ENCODE measurements around the gene KLHL34.

Gene KLHL34, protein sequence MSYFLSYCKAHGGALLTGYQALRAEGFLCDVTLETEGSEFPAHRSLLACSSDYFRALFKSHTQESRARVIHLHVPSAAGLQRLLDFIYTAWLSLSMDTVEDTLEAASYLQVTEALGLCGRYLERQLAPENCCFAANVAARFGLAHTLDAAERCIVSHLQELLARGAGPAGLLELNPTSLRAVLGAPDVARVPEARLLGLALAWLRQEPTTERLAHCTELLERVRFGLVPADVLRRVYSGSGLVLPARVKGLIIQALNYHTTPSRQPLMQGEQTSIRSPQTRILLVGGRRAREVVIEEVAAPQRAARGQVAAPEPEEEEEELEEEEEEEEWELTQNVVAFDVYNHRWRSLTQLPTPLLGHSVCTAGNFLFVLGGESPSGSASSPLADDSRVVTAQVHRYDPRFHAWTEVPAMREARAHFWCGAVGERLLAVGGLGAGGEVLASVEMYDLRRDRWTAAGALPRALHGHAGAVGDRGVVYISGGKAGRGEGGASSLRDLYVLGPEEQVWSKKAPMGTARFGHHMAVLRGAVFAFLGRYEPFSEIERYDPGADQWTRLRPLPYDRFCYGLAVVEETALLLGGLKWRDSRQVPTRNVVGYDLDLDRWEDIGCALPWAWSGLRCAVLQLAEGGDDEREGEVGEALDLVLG

DNA sequence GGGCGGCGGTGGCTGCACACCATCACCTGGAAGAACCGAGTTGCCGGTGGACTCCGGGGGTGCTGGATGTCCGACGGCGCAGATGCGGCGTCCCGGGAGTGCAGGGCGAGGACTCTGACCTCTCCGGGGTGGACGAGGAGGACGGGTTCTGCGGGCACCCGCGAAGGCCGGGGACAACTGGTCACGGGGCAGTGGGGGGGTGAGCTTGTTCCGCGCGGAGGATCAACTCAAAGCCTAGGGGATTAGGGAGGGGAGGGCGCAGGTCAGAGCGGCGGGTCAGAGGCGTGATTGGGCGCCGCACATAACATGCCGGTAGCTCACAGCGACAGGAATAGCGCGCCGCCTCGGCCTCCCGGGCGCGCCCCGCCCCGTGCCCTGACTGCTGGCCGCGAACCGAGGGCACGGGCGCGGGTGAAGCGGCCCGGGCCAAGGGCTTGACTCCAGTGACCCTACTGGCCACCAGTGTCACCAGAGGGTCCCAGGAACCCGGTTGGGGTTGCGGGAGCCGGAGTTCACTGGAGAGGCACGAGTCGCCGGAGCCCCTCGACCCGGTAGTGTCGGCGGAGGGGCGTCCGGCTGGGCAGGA is at the start of gene KLHL34:
TSS of gene KLHL34 (minus strand) at position 179 of the 586 bp plus-strand sequence. CDS start 542 bp downstream, outside the sequence.
- DNase-seq (ENCODE audit: low read depth) = no peak

DNA sequence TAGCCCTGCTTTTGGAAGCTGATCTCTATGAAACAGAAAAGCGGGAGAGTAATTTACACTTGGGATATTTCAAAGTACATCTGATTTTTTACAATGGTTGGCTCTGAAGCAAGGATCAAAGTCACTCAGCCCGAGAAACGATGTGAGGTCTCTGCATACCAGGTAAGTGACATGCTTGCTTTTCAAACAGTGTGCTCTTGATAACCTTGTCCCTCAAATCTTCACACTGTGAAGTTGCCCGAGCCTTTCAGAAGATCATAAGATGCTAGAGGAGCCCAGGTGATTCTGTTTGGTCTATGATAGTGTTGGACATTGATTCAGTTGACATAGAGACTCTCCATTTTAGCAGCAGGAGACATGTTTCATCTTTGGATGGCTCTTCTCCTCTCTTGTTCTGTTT is 47.1 kb upstream of the KLHL34 start:
- no peak for DNase-seq (ENCODE audit: low read depth)

DNA sequence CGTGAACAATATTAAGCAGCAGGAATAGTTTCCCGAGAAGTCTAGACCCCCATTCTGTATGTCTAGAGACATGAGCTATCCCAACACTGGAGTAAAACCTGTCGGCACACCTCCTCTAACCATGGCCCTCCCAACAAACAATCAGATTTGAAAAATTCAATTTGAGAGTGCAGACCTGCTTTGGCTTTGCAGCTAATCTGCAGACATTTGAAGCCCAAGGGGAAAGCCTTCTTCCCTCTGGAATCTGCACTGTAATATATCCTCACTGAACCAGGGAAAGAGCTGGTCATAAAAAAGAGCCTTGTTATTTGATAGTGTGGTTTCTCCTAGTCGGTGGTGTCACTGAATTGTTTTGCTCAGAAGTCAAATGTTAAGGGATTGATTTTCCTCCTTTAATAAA is 44.6 kb upstream of the KLHL34 start:
- no peak for DNase-seq (ENCODE audit: low read depth)

DNA sequence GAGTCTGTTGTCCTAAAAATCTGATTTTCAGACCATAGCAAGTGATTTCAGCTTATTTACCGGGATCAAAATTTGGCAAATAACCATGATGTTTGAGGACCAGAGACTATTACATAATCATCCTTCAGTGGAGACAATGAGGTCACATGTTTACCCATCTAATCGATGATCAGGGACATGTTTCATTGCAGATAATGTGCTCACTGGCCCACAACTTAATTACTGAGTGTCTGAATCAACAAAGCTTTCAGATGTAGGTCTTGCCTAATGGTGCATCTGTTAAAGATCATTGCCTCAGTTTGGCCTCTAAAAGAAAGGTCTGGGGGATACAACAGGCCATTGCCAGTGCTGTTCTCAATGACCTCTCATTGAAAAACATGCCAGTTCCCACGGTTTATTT is 42.8 kb upstream of the KLHL34 start:
- no peak for DNase-seq (ENCODE audit: low read depth)

DNA sequence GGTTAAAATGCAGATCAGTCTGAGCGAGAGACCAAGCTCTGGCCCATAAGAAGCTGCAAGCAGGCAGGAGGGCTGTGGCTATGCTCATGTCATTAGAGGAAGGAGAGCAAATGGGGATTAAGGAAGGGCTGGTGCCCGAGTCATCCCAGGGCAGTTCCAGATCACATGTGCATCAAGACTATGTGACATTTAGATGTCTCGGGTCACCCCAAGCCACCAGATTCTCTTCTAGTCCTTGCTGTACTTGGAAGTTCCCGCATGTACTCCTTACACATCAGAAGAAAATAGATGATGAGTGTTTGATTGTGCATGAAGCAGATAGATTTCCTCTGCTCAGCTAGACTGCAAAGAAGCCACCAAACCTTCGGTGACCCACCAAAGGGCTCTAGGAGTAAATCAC is 42.1 kb upstream of the KLHL34 start:
- DNase-seq (ENCODE audit: low read depth) = no peak

DNA sequence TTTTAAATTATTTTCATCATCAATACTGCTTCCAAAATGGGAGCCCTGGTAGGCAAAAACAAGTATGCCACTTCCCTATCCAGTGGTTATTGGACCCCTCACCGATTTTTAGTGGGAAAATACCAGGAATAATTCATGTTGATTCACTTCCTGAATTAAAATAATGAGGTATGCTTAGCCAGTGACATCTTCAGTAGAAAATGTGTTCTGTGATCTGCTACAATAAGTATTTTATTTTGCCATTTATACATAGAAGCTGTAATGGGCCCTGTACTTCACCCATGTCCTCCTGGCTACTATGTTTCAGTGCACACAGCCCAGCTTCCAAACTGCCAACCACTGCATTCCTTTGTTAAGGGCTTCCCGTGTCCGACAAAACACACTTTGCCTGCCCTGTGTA is 41.0 kb upstream of the KLHL34 start:
- DNase-seq (ENCODE audit: low read depth) = no peak

DNA sequence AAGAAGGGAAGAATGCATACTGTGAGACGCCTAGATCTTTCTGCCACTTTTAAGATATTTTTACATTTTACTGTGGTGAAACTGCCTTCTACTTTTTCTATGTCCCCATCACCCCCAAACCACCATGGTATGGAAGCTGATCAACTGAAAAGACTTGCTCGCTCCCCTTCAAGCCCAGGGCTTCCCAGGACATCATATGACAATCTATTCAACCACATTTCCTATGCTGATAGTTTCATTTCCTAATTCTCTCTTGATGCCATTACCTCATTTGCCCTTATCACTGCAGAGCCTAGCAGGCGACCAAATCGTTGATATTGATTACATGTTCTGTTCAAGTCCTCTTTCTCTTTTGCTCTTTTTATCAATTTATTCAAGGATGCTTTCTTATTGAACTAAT is 40.1 kb upstream of the KLHL34 start:
- no peak for DNase-seq (ENCODE audit: low read depth)

DNA sequence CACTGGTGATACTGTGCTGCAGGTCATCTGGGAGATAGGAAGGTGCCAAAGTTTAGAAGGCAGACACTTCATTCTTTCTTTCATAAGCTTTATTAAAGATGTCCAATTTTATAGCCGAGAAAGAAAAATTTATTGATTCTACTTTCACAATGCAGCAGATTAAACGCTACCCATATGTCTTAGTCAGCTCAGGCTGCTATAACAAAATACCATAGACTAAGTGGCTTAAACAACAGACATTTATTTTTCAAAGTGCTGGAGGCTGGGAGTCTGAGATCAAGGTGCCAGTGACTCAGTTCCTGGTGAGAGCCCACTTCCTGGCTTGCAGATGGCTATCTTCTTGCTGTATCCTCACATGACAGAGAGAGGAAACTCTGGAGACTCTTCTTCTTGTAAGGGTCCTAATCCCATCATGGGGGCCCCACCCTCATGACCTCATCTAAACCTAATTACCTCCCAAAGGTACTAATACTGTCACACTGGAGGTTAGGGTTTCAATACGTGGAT is 33.4 kb upstream of the KLHL34 start:
- DNase-seq (ENCODE audit: low read depth) = no peak

DNA sequence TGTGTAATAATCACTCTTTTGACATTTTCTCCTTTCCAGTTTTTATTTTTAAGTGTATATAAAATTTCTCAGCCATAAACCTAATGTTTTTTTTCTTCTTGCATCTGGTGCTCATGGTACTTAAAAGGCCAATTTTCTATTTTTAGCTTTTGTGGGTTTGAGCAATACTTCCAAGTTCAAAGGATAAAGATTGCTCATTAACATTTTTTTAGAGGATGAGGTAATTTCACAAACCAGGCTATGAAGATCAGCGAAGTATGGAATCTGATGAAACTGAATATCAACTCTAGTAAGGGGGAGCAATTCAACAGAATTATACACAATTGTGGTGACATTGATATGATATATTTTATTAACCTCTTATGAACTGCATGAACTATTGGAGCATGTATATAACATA is 25.8 kb upstream of the KLHL34 start:
- no peak for DNase-seq (ENCODE audit: low read depth)

DNA sequence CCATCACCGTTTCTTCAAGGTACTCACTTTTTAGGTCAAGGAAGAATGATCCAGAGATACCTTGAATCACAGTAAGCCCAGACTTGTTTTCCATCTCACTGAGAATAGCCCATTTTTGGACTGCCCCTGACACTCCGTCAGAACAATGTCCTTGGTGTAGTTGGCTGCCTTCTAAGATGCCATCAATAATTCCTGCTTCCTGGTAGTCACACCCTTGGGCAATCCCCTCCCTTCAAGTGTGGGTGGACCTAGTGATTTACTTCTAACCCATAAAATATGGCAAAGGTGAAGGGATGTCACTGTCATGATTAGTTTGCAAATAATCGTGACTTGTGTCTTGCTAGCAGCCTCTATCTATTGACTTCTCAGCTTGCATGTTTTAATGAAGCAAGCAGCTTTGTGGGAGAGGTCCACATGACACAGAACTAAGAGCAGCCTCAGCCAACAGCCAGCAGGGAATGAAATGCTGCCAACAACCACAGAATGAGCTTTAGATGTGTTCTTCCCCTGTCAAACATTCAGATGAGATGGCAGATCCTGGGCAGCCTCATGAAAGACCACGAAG is 20.0 kb upstream of the KLHL34 start:
- DNase-seq (ENCODE audit: low read depth) = no peak

DNA sequence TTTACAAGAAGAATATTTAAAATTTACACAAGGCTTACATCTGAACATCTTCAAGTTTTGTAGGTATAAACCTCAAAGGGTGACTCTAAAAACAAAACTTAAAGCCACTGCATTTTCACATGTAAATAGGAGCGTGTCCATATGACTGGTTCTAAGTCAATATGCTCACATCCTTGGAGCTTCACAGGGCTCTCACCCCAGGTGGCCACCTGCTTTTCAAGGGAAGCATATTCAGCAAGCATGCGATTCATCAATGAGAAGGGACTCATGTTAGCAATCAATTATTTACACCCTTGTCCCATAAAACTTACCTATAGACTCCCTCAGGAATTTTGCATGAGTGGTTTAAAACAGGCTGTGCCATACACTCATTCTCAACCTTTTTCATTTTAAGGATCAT is 17.8 kb upstream of the KLHL34 start:
- no peak for DNase-seq (ENCODE audit: low read depth)

DNA sequence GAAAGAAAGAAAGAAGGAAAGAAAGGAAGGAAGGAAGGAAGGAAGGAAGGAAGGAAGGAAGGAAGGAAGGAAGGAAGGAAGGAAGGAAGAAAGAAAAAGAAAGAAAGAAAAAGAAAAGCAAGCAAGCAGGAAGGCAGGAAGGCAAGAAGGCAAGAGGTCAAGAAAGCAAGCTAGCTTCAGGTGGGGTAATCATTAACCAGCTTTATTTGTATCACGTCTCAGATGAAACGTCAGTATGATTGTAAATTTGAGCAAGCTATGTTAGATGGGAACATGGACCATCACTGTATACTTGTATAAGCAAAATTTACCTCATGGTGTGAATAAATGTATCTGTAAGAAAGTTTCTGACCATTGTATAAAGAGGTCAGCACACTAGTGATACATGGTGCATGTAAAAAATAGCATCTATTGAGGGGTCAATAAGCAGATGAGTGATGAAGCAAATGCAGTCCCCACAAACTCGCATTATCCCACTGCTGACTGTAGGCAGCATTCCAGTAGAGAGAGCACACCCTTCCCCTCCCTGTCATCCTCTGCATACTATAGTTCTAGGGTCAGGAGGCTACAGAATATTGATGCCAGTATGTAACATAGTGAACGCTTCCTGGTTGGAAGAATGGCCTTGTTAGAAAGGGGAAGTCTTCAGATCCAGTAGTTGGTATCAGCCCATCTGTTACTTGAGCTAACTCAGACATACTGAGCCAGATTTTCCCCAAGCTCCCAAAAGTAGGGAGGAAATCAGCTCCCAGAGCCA is 16.5 kb upstream of the KLHL34 start:
- no peak for DNase-seq (ENCODE audit: low read depth)

DNA sequence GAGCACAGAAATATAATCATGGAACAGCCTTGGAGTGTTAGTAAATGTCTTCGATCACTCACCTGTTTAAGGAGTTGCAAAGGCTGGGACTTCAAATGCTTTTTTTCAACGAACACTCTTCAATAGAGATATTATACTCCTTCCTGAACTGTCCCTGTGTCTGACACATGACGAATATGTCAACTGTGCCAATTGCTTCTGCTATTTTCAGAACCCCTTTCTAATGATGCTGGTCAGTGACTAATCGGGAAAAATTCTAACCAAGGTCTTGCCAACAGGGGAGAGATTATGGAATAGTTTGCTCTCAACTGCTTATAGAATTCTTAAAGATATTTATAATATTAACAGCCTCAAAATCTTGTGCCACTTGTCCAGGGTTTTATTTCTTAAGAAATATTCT is 8.5 kb upstream of the KLHL34 start:
- no peak for DNase-seq (ENCODE audit: low read depth)

DNA sequence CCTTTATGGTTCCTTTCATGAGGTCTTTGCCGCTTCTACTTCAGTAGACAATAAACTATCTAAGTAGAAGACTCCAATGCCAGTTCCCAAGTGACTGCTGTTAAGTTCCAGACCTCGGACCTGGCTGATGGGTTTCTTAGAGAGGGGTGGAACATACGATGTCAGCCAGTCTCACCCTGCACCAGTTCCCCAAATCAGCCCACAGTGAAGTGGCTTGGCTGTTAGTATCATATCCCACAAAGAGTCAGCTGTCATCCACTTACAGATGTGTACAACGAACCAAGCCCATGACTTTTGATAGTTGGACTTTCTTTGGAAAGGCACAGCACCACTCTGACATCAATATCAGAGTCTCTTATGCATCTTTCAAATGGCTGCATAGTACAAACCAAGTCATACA is 8.1 kb upstream of the KLHL34 start:
- DNase-seq (ENCODE audit: low read depth) = no peak

DNA sequence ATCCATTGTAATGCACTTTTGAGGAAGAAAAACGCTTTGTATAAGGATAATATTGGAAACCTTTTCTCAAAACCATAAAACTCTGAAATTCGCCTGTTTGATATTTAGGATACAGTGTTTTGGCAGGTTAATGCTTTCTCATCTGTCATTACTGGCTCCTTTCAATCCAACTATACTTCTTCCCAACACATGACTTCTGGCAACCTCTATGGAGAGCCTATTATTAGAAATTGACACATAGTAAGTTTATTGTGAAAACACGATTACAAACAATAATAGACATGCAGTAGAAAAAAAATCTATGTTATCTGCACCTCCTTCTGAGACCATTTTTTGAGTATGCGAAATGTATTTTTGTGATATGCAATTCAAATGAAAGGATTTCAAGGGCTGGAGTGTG is 4.6 kb upstream of the KLHL34 start:
- DNase-seq (ENCODE audit: low read depth) = no peak

DNA sequence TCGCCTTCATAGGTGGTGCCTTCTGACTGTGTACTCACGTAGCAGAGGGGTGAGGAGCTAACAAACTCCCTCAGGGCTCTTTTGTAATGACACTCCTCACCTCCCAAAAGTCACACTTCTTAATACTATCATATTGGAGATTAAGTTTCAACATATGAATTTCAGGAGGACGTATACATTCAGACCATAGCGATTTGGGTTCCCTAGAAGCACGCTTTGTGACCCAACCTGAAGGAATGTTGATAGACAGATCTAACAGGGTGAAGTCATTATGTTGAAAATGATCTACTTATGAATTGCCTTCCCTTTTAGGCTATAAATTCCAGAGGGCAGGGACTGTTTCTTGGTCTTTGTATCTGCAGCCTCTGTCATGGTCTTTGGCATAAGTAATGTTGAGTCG is 3.2 kb upstream of the KLHL34 start:
- no peak for DNase-seq (ENCODE audit: low read depth)

DNA sequence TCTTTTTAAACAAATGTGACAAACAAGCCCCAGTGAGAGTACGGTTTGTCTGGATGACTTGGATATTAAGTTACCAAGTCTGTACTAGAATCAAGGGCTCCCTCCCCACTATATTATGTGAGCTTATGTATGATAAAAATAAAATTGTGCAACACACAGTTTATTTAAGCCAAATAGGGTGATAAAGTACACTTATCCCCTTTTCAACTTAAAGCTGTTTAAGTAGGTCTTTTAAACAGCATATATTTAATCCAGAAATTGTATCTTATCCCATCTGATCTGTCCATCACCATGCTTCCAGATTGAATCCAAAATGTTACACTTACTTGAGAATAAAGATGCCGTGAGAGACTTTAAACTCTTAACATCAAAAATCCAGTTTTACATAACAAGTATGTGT is 2.0 kb upstream of the KLHL34 start:
- DNase-seq (ENCODE audit: low read depth) = no peak

DNA sequence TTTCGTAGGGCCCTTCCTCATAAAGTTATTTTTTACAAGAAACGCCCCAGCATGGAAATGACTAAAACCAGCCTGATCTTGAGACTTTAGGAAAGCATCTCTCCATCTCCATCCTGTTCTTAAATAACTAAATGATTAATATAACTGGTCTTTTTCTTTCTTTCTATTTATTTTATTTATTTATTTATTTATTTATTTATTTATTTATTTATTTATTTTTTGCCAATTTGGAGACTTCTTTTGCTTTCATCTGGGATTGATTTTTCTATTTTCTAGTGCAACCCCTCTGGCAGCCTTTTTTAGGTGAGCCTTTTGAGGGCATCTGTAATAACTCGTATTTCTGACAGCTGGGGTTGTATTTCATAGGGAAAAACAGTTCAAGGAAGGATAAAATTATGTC is 1.2 kb upstream of the KLHL34 start:
- no peak for DNase-seq (ENCODE audit: low read depth)

DNA sequence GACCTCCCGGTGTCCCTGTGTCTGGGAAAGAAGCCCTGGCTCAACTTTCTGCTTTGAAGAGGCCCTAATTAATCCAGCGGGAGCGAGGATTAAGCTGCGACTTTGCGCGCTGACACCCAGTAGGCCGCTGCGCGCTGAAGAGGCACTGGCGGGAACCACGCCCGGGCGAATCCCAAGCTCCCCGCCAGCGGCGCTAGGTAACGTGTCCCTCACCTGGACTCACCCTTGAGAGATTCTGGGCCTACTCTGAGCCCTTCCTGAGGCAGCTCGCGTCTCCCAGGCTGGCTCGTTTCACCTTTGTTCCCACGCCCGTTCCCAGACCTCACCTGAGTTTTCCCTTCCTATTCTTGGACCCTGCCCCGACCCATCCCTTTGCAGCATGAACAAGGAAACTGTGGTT is 616 bp upstream of the KLHL34 start:
- DNase-seq (ENCODE audit: low read depth) = no peak

DNA sequence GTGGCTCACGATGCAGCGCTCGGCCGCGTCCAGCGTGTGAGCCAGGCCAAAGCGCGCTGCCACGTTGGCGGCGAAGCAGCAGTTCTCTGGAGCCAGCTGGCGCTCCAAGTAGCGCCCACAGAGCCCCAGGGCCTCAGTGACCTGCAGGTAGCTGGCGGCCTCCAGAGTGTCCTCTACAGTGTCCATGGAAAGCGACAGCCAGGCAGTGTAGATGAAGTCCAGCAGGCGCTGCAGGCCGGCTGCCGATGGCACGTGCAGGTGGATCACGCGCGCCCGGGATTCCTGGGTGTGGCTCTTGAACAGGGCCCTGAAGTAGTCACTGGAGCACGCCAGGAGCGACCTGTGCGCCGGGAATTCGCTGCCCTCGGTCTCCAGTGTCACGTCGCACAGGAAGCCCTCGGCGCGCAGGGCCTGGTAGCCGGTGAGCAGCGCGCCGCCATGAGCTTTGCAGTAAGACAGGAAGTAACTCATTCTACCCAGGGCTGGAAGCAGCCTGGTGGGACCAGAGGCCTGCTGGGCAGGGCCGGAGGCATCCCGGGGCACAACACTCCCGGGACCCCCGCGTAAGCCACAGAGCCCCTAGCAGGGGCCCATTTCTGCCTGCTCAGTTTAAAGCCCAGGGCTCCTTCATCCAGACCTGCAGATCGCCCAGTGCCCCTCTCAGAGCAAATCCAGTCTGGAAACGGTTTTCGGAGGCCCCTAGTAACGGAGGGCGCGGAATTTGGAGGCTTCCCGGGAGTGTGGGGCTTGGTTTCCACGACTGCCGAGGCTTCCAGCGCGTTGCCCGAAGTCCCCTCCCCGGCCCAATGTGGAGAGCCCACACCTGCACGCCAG is 595 bp downstream of the KLHL34 start:
- DNase-seq (ENCODE audit: low read depth) = no peak

DNA sequence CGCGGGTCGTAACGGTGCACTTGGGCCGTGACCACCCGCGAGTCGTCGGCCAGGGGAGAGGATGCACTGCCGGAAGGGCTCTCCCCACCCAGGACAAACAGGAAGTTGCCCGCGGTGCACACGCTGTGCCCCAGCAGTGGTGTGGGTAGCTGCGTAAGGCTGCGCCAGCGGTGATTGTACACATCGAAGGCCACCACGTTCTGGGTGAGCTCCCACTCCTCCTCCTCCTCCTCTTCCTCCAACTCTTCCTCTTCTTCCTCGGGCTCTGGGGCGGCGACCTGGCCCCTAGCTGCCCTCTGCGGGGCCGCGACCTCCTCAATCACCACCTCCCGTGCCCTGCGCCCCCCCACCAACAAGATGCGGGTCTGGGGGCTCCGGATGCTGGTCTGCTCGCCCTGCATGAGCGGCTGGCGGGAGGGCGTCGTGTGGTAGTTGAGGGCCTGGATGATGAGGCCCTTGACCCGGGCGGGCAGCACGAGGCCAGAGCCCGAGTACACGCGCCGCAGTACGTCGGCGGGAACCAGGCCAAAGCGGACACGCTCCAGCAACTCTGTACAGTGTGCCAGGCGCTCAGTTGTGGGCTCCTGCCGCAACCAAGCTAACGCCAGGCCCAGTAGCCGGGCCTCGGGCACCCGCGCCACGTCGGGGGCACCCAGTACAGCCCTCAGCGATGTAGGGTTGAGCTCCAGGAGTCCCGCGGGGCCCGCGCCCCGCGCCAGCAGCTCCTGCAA is 1.4 kb downstream of the KLHL34 start:
- DNase-seq (ENCODE audit: low read depth) = no peak
